HEK293T (cell line): ENCODE measurements around the gene PRICKLE1.

Source experiments
- CTCF ChIA-PET: fragments of 350-600 bp; formaldehyde crosslinking; extraction: SDS; loops from one replicate; lab custom pipeline; 2021; ENCODE audit warnings: antibody characterized with exemption, inconsistent platforms; lab: Yijun Ruan, JAX
- POLR2A ChIA-PET: fragments of 350-600 bp; formaldehyde crosslinking; extraction: SDS; loops from one replicate; lab custom pipeline; 2020; ENCODE audit warnings: antibody characterized with exemption, inconsistent platforms; lab: Yijun Ruan, JAX
- DNase-seq: peaks from one replicate; pipeline ENCODE4 v3.0.0; 2012; ENCODE audit warnings: mixed read lengths; ENCODE audit errors: extremely low spot score
- ARNT ChIP-seq: fragments of 450-650 bp; IDR thresholded peaks from 2 replicates; pipeline ENCODE4 v1.6.1; 2017; ENCODE audit warnings: mild to moderate bottlenecking
- BHLHE40 ChIP-seq: fragments of 450-650 bp; IDR thresholded peaks from 2 replicates; pipeline ENCODE4 v1.6.1; 2016; ENCODE audit warnings: mild to moderate bottlenecking, moderate library complexity, borderline replicate concordance
- CTBP1 ChIP-seq: fragments of 450-650 bp; IDR thresholded peaks from 2 replicates; pipeline ENCODE4 v1.6.1; 2016; ENCODE audit warnings: borderline replicate concordance
- ELF4 ChIP-seq: fragments of 450-650 bp; IDR thresholded peaks from 2 replicates; pipeline ENCODE4 v1.6.1; 2017; ENCODE audit warnings: antibody characterized with exemption
- FOXA1 ChIP-seq: fragments of 450-650 bp; IDR thresholded peaks from 2 replicates; pipeline ENCODE4 v1.6.1; 2016; ENCODE audit warnings: mild to moderate bottlenecking
- FOXK2 ChIP-seq: fragments of 450-650 bp; IDR thresholded peaks from 2 replicates; pipeline ENCODE4 v1.6.1; 2016; ENCODE audit warnings: mild to moderate bottlenecking
- FOXM1 ChIP-seq: fragments of 450-650 bp; IDR thresholded peaks from 2 replicates; pipeline ENCODE4 v1.6.1; 2017; ENCODE audit warnings: mild to moderate bottlenecking, borderline replicate concordance
- HDGF ChIP-seq: fragments of 450-650 bp; IDR thresholded peaks from 2 replicates; pipeline ENCODE4 v1.6.1; 2017; ENCODE audit warnings: antibody characterized with exemption, borderline replicate concordance
- L3MBTL2 ChIP-seq: fragments of 450-650 bp; conservative IDR thresholded peaks from 2 replicates; pipeline ENCODE4 v1.6.1; 2016; ENCODE audit warnings: mild to moderate bottlenecking
- LEF1 ChIP-seq: fragments of 450-650 bp; IDR thresholded peaks from 2 replicates; pipeline ENCODE4 v1.6.1; 2017; ENCODE audit warnings: mild to moderate bottlenecking, borderline replicate concordance
- NFRKB ChIP-seq: fragments of 450-650 bp; IDR thresholded peaks from 2 replicates; pipeline ENCODE4 v1.6.1; 2016; ENCODE audit warnings: mild to moderate bottlenecking, moderate library complexity
- PKNOX1 ChIP-seq: fragments of 450-650 bp; IDR thresholded peaks from 2 replicates; pipeline ENCODE4 v1.6.1; 2016
- SP1 ChIP-seq: fragments of 450-650 bp; IDR thresholded peaks from 2 replicates; pipeline ENCODE4 v1.6.1; 2017
- SUZ12 ChIP-seq: fragments of 450-650 bp; IDR thresholded peaks from 2 replicates; pipeline ENCODE4 v1.6.1; 2016; ENCODE audit warnings: mild to moderate bottlenecking
- TARDBP ChIP-seq: fragments of 450-650 bp; IDR thresholded peaks from 2 replicates; pipeline ENCODE4 v1.6.1; 2016
- ZNF384 ChIP-seq: fragments of 450-650 bp; IDR thresholded peaks from 2 replicates; pipeline ENCODE4 v1.6.1; 2016

PRICKLE1 gene

GRCh38 chr12:42446761-42447160, 142.8 kb downstream of the PRICKLE1 start:
- POLR2A ChIA-PET: no interaction called here
- TF ChIP-seq ELF4 (no peak), LEF1 (no peak), TARDBP (no peak), CTBP1 (no peak), ARNT (no peak), FOXA1 (no peak), SUZ12 (no peak), PKNOX1 (no peak), FOXK2 (no peak), FOXM1 (no peak), ZNF384 (no peak), SP1 (no peak), BHLHE40 (no peak), L3MBTL2 (no peak)
- CTCF ChIA-PET: interaction anchor here (1.5 kb wide), 1 partner anchor 122 kb away, joined by 3 read pairs; no protein-coding TSS in a partner anchor
- DNase-seq: no peak

- ChIA-PET POLR2A (interaction anchor here (0.6 kb wide), 1 partner anchor 44 kb away, joined by 3 read pairs; no protein-coding TSS in a partner anchor), CTCF (interaction anchor here (1.5 kb wide), 1 partner anchor 123 kb away, joined by 3 read pairs; no protein-coding TSS in a partner anchor)
- TF ChIP-seq ELF4 (no peak), SUZ12 (no peak), SP1 (no peak), PKNOX1 (no peak), L3MBTL2 (no peak), BHLHE40 (no peak), FOXA1 (no peak), LEF1 (no peak), TARDBP (no peak), CTBP1 (no peak), ZNF384 (no peak), FOXK2 (no peak), HDGF (no peak), NFRKB (no peak), ARNT (no peak), FOXM1 (no peak)
- DNase-seq: no peak
Observed at GRCh38 chr12:42445891-42446290, 143.7 kb downstream of the PRICKLE1 start.

GRCh38 chr12:42444192-42444943, 145.2 kb downstream of the PRICKLE1 start:
- ChIA-PET CTCF (no interaction called here), POLR2A (no interaction called here)
- TF ChIP-seq FOXM1 (no peak), TARDBP (no peak)
- no peak for DNase-seq

GRCh38 chr12:42442888-42443287, 146.7 kb downstream of the PRICKLE1 start:
- ChIA-PET POLR2A (interaction anchor here (0.5 to 1.1 kb wide), 2 partner anchors 11 to 910 kb away, joined by 3 read pairs; no protein-coding TSS in a partner anchor), CTCF (no interaction called here)
- no peak for DNase-seq
- no peak for TF ChIP-seq ARNT
- TF ChIP-seq NFRKB: no peak
- TF ChIP-seq SP1: no peak
- no peak for TF ChIP-seq ELF4
- no peak for TF ChIP-seq LEF1
- TF ChIP-seq FOXM1: no peak
- no peak for TF ChIP-seq ZNF384

- ChIA-PET POLR2A (interaction anchor here (0.5 to 1.1 kb wide), 2 partner anchors 10 to 910 kb away, joined by 3 read pairs; no protein-coding TSS in a partner anchor), CTCF (no interaction called here)
- no peak for DNase-seq
- TF ChIP-seq FOXK2 (no peak), FOXA1 (no peak), CTBP1 (no peak)
Observed at GRCh38 chr12:42442311-42442759, 147.2 kb downstream of the PRICKLE1 start.

GRCh38 chr12:42440608-42441007, 148.9 kb downstream of the PRICKLE1 start:
- TF ChIP-seq NFRKB: no peak
- POLR2A ChIA-PET: no interaction called here
- CTCF ChIA-PET: no interaction called here
- DNase-seq: no peak

GRCh38 chr12:42432517-42433140, 156.9 kb downstream of the PRICKLE1 start:
- ChIA-PET POLR2A (interaction anchor here (1.0 kb wide), 1 partner anchor 10 kb away, joined by 3 read pairs; no protein-coding TSS in a partner anchor), CTCF (no interaction called here)
- TF ChIP-seq FOXM1: no peak
- TF ChIP-seq FOXK2: no peak
- TF ChIP-seq L3MBTL2: no peak
- no peak for TF ChIP-seq NFRKB
- TF ChIP-seq CTBP1: no peak
- TF ChIP-seq FOXA1: no peak
- no peak for TF ChIP-seq TARDBP
- TF ChIP-seq LEF1: no peak
- no peak for TF ChIP-seq ZNF384
- no peak for TF ChIP-seq BHLHE40
- no peak for TF ChIP-seq HDGF
- no peak for TF ChIP-seq SUZ12
- no peak for TF ChIP-seq ARNT
- TF ChIP-seq ELF4: no peak
- no peak for TF ChIP-seq SP1
- TF ChIP-seq PKNOX1: no peak
- no peak for DNase-seq
